ENCODE results near the gene ABHD6. TPM values are rescaled to one million over a fixed set of nuclear protein-coding genes. Genes with fewer than 3 reads are reported as not detected.

The ABHD6 gene
- total RNA-seq, 1 donor: 5.1 TPM

- no peak for DNase-seq (ENCODE audit: insufficient read length, low spot score, missing footprints)
Observed at GRCh38 chr3:58203541-58203940, 34.1 kb upstream of the ABHD6 start.

GRCh38 chr3:58204720-58205119, 32.9 kb upstream of the ABHD6 start:
- H3K27me3 ChIP-seq (ENCODE audit: insufficient read depth, low read length): peaks cover under 1% of the 10 kb centered on the region
- no peak overlapping the region for H3K4me2 ChIP-seq (ENCODE audit: insufficient read depth, low read length)
- H2AFZ ChIP-seq (ENCODE audit: low read length): no peak overlapping the region
- peak; percentile 22 for DNase-seq (ENCODE audit: insufficient read length, low spot score, missing footprints)
- no peaks in the 10 kb centered on the region for H3K36me3 ChIP-seq (ENCODE audit: insufficient read depth, low read length)
- H3K4me1 ChIP-seq (ENCODE audit: insufficient read depth, low read length): peaks cover 10% of the 10 kb centered on the region
- H3K9me3 ChIP-seq (ENCODE audit: low read depth, low read length): no peaks in the 10 kb centered on the region
- no peak for TF ChIP-seq CTCF (IDR thresholded peaks at IDR 0.05; ENCODE audit: extremely low read depth, low read depth, low read length)
- H4K20me1 ChIP-seq (ENCODE audit: insufficient read depth, low read length): no peaks in the 10 kb centered on the region
- no peaks in the 10 kb centered on the region for H3K79me2 ChIP-seq (ENCODE audit: insufficient read depth, low read length)
- no peak overlapping the region for H3K4me3 ChIP-seq (ENCODE audit: insufficient read depth, low read length)
- H3K27ac ChIP-seq (ENCODE audit: low read depth, low read length): no peak overlapping the region

More at GRCh38 chr3:58203541-58203940, 34.1 kb upstream of the ABHD6 start:
- Histone ChIP-seq H3K4me3 (ENCODE audit: insufficient read depth, low read length) (no peak overlapping the region), H3K4me2 (ENCODE audit: insufficient read depth, low read length) (no peak overlapping the region), H3K9me3 (ENCODE audit: low read depth, low read length) (no peaks in the 10 kb centered on the region), H3K36me3 (ENCODE audit: insufficient read depth, low read length) (no peaks in the 10 kb centered on the region), H3K27me3 (ENCODE audit: insufficient read depth, low read length) (no peaks in the 10 kb centered on the region), H2AFZ (ENCODE audit: low read length) (no peak overlapping the region), H3K79me2 (ENCODE audit: insufficient read depth, low read length) (no peaks in the 10 kb centered on the region), H3K4me1 (ENCODE audit: insufficient read depth, low read length) (peaks cover 10% of the 10 kb centered on the region), H3K27ac (ENCODE audit: low read depth, low read length) (no peak overlapping the region), H4K20me1 (ENCODE audit: insufficient read depth, low read length) (no peaks in the 10 kb centered on the region)
- TF ChIP-seq CTCF (IDR thresholded peaks at IDR 0.05; ENCODE audit: extremely low read depth, low read depth, low read length): no peak

DNA sequence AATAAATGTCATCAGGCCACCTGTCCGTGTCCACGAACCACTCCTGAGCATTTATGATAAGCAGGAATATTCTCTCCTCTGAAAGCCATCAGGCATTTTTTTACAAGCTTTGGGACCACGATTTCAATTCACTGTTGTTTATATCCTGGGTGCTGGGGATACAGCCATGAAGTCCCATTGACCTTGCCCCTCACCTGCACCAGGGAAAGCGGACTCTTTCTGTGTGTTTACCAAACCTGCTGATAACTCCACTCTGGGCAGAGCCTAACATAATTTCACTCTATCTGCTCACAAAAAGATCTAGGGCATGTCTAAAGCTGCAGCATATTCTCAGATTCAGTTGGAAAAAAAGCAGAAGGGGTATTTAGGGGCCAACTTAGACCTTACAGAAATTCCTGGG, 31.6 kb upstream of the ABHD6 start:
- H2AFZ ChIP-seq (ENCODE audit: low read length): peak overlapping the region; percentile 28

More for the DNA sequence above, 31.6 kb upstream of the ABHD6 start:
- Histone ChIP-seq H4K20me1 (ENCODE audit: insufficient read depth, low read length) (no peaks in the 10 kb centered on the region), H3K4me2 (ENCODE audit: insufficient read depth, low read length) (peak overlapping the region; percentile 68), H3K4me3 (ENCODE audit: insufficient read depth, low read length) (no peak overlapping the region), H3K27me3 (ENCODE audit: insufficient read depth, low read length) (peaks cover 12% of the 10 kb centered on the region), H3K27ac (ENCODE audit: low read depth, low read length) (no peak overlapping the region), H3K9me3 (ENCODE audit: low read depth, low read length) (no peaks in the 10 kb centered on the region), H3K36me3 (ENCODE audit: insufficient read depth, low read length) (no peaks in the 10 kb centered on the region), H3K4me1 (ENCODE audit: insufficient read depth, low read length) (peaks cover 10% of the 10 kb centered on the region), H3K79me2 (ENCODE audit: insufficient read depth, low read length) (no peaks in the 10 kb centered on the region)
- TF ChIP-seq CTCF (IDR thresholded peaks at IDR 0.05; ENCODE audit: extremely low read depth, low read depth, low read length): no peak
- no peak for DNase-seq (ENCODE audit: insufficient read length, low spot score, missing footprints)
